Smooth muscle cell (in vitro differentiated cells): Measurements from ENCODE around the gene MTFR1L. TPM values are rescaled to one million over a fixed set of nuclear protein-coding genes. Genes with fewer than 3 reads are reported as not detected.

Source experiments
- DNase-seq: peaks from one replicate; lab custom pipeline; 2025; ENCODE audit not compliant: unreplicated experiment; lab: John Stamatoyannopoulos, UW
- H2AFZ ChIP-seq: fragments of 200-600 bp; sonication (generic); 2 replicates; pipeline ENCODE4 v1.6.0; 2016; ENCODE audit warnings: antibody characterized with exemption, low read depth, mild to moderate bottlenecking
- H3F3A ChIP-seq: fragments of 200-600 bp; sonication (generic); 2 replicates; pipeline ENCODE4 v1.6.0; 2017; ENCODE audit warnings: antibody characterized with exemption, low read depth
- H3K27ac ChIP-seq: fragments of 200-600 bp; sonication (generic); 2 replicates; pipeline ENCODE4 v1.5.1; 2016; ENCODE audit warnings: low read depth, mild to moderate bottlenecking
- H3K27me3 ChIP-seq: fragments of 200-600 bp; sonication (generic); 2 replicates; pipeline ENCODE4 v1.6.1; 2016; ENCODE audit warnings: low read depth, mild to moderate bottlenecking
- H3K36me3 ChIP-seq: fragments of 200-600 bp; sonication (generic); 2 replicates; pipeline ENCODE4 v1.5.1; 2016; ENCODE audit warnings: low read depth
- H3K4me1 ChIP-seq: fragments of 200-600 bp; sonication (generic); 2 replicates; pipeline ENCODE4 v1.5.1; 2016; ENCODE audit warnings: low read depth
- H3K4me2 ChIP-seq: fragments of 200-600 bp; sonication (generic); 2 replicates; pipeline ENCODE4 v1.6.0; 2016; ENCODE audit warnings: mild to moderate bottlenecking
- H3K4me3 ChIP-seq: fragments of 200-600 bp; sonication (generic); 2 replicates; pipeline ENCODE4 v1.5.1; 2016; ENCODE audit warnings: mild to moderate bottlenecking
- H3K79me2 ChIP-seq: fragments of 200-600 bp; sonication (generic); 2 replicates; pipeline ENCODE4 v1.6.0; 2016; ENCODE audit warnings: low read depth, mild to moderate bottlenecking
- H3K9ac ChIP-seq: fragments of 200-600 bp; sonication (generic); 2 replicates; pipeline ENCODE4 v1.6.0; 2016; ENCODE audit warnings: low read depth
- H3K9me3 ChIP-seq: fragments of 200-600 bp; sonication (generic); replicated peaks from 2 replicates; pipeline ENCODE4 v1.5.1; 2016; ENCODE audit warnings: low read depth
- H4K20me1 ChIP-seq: fragments of 200-600 bp; sonication (generic); 2 replicates; pipeline ENCODE4 v1.6.0; 2016; ENCODE audit warnings: low read depth
- CTCF ChIP-seq: fragments of 200-600 bp; sonication (generic); IDR thresholded peaks from 2 replicates; pipeline ENCODE4 v1.5.1; 2017; ENCODE audit warnings: borderline replicate concordance, mild to moderate bottlenecking, antibody characterized with exemption; ENCODE audit not compliant: insufficient read depth, poor library complexity, severe bottlenecking
- WGBS: methylation state at CpG from one replicate; pipeline ENCODE4 v1.1.7; 2016; ENCODE audit warnings: low lambda C conversion rate; 5-methylcytosine and 5-hydroxymethylcytosine counted together
- polyA plus RNA-seq: library from polyadenylated mRNA; unstranded; fragments of >200 nt; fragmentation: Nextera tagmentation; extraction: Ambion mirVana; gene quantifications from 2 replicates; pipeline ENCODE4 v1.2.1, GENCODE V29; 2016
- total RNA-seq: library from RNA; depleted of rRNA; stranded (reverse); fragments of >200 nt; gene quantifications from 2 replicates; pipeline ENCODE4 v1.2.3, GENCODE V29; 2014

MTFR1L gene
- total and polyA plus RNA-seq, 2 experiments from 2014 or later: 47.2 to 63.9 TPM

- no peak for DNase-seq
- no peak overlapping the region for H3K27ac ChIP-seq
Observed at GRCh38 chr1:25786887-25787759, 32.6 kb upstream of the MTFR1L start.

GRCh38 chr1:25787760-25788166, 32.0 kb upstream of the MTFR1L start:
- Histone ChIP-seq H3K9me3 (no peaks in the 10 kb centered on the region), H3K27ac (no peak overlapping the region), H3K9ac (no peak overlapping the region), H3K36me3 (no peaks in the 10 kb centered on the region), H3K4me1 (no peaks in the 10 kb centered on the region), H3K4me2 (no peak overlapping the region), H3K79me2 (no peaks in the 10 kb centered on the region), H3K4me3 (no peak overlapping the region), H3K27me3 (no peaks in the 10 kb centered on the region), H4K20me1 (no peaks in the 10 kb centered on the region), H3F3A (no peaks in the 10 kb centered on the region), H2AFZ (no peak overlapping the region)
- DNase-seq: no peak
- no peak for TF ChIP-seq CTCF
- WGBS: 92% methylated on average over 5 of the region's 5 CpGs

More at GRCh38 chr1:25786887-25787759, 32.6 kb upstream of the MTFR1L start:
- H3K4me1 ChIP-seq: no peaks in the 10 kb centered on the region
- no peaks in the 10 kb centered on the region for H3K79me2 ChIP-seq
- H3K27me3 ChIP-seq: no peaks in the 10 kb centered on the region
- no peaks in the 10 kb centered on the region for H3F3A ChIP-seq
- H3K9ac ChIP-seq: no peak overlapping the region
- no peak overlapping the region for H3K4me3 ChIP-seq
- H4K20me1 ChIP-seq: no peaks in the 10 kb centered on the region
- no peaks in the 10 kb centered on the region for H3K36me3 ChIP-seq
- no peak for TF ChIP-seq CTCF
- no peak overlapping the region for H3K4me2 ChIP-seq
- no peak overlapping the region for H2AFZ ChIP-seq
- WGBS: 62% methylated on average over 11 of the region's 11 CpGs
- no peaks in the 10 kb centered on the region for H3K9me3 ChIP-seq

- Histone ChIP-seq H3K27me3 (no peaks in the 10 kb centered on the region), H3K4me1 (no peaks in the 10 kb centered on the region), H3K9ac (no peak overlapping the region), H3F3A (peaks cover under 1% of the 10 kb centered on the region), H3K36me3 (no peaks in the 10 kb centered on the region), H4K20me1 (peaks cover 11% of the 10 kb centered on the region), H3K9me3 (no peaks in the 10 kb centered on the region), H3K27ac (no peak overlapping the region), H2AFZ (no peak overlapping the region), H3K79me2 (no peaks in the 10 kb centered on the region), H3K4me2 (no peak overlapping the region), H3K4me3 (no peak overlapping the region)
- TF ChIP-seq CTCF: no peak
- DNase-seq: no peak
- 91% methylated on average over 6 of the region's 6 CpGs for WGBS
Observed at GRCh38 chr1:25790472-25790871, 29.3 kb upstream of the MTFR1L start.

- Histone ChIP-seq H3K79me2 (no peaks in the 10 kb centered on the region), H3K4me2 (no peak overlapping the region), H3K27ac (no peak overlapping the region), H3K9me3 (no peaks in the 10 kb centered on the region), H3K4me3 (no peak overlapping the region), H3F3A (peaks cover 9% of the 10 kb centered on the region), H2AFZ (no peak overlapping the region), H4K20me1 (peaks cover 18% of the 10 kb centered on the region), H3K4me1 (peaks cover 9% of the 10 kb centered on the region), H3K27me3 (no peaks in the 10 kb centered on the region), H3K36me3 (no peaks in the 10 kb centered on the region), H3K9ac (no peak overlapping the region)
- no peak for DNase-seq
- TF ChIP-seq CTCF: no peak
- 68% methylated on average over 4 of the region's 4 CpGs for WGBS
Observed at GRCh38 chr1:25792115-25792514, 27.6 kb upstream of the MTFR1L start.
